Measurements from ENCODE around the gene MED9.

GRCh38 chr17:17506181-17506741 is 29.5 kb downstream of the MED9 start:
- no peak for TF ChIP-seq ZBTB7A (IDR thresholded peaks at IDR 0.05; ENCODE audit: borderline replicate concordance, control insufficient read depth, low read depth, low read length)
- TF ChIP-seq TGIF2 (CRISPR knock-in tag; IDR thresholded peaks at IDR 0.05), result no peak
- no peak for TF ChIP-seq MAX (CRISPR knock-in tag; IDR thresholded peaks at IDR 0.05)

All from K562 (cell line).